ENCODE measurements around the gene LINGO1. TPM values are rescaled to one million over a fixed set of nuclear protein-coding genes. Genes with fewer than 3 reads are reported as not detected.

LINGO1 gene
- total RNA-seq, 1 donor from 2014 or later, result 4.5 TPM

- DNase-seq (ENCODE audit: low read depth) (no peak), FAIRE-seq (no peak)
- Histone ChIP-seq H4K20me1 (ENCODE audit: insufficient read depth, low read length) (no peaks in the 10 kb centered on the region), H2AFZ (ENCODE audit: low read depth, low read length) (no peak overlapping the region), H3K27ac (ENCODE audit: low read depth, low read length) (no peak overlapping the region), H3K9me3 (ENCODE audit: insufficient read depth, low read depth, low read length) (no peaks in the 10 kb centered on the region), H3K27me3 (ENCODE audit: insufficient read depth, low read length) (peaks cover 23% of the 10 kb centered on the region), H3K9ac (ENCODE audit: low read length) (no peak overlapping the region), H3K79me2 (ENCODE audit: insufficient read depth, low read length) (no peaks in the 10 kb centered on the region), H3K4me1 (ENCODE audit: insufficient read depth, low read length) (no peaks in the 10 kb centered on the region), H3K4me2 (ENCODE audit: low read length) (no peak overlapping the region), H3K4me3 (ENCODE audit: insufficient read depth, low read depth, low read length) (no peak overlapping the region), H3K36me3 (ENCODE audit: insufficient read depth, low read length) (no peaks in the 10 kb centered on the region)
- H3K4me3 Mint-ChIP-seq (ENCODE audit: unreplicated experiment), result peak overlapping the region; percentile 30
- H3K4me1 Mint-ChIP-seq (ENCODE audit: low read depth, unreplicated experiment), result peaks cover 5% of the 10 kb centered on the region
- H3K27ac Mint-ChIP-seq (ENCODE audit: unreplicated experiment), result no peak overlapping the region
- peaks cover 68% of the 10 kb centered on the region for H3K27me3 Mint-ChIP-seq (ENCODE audit: low read depth, unreplicated experiment)
- no peaks in the 10 kb centered on the region for H3K36me3 Mint-ChIP-seq (ENCODE audit: low read depth, unreplicated experiment)
- TF ChIP-seq EZH2 (IDR thresholded peaks at IDR 0.05; ENCODE audit: insufficient read depth, low read length), result no peak
- TF ChIP-seq, protein P1, sequence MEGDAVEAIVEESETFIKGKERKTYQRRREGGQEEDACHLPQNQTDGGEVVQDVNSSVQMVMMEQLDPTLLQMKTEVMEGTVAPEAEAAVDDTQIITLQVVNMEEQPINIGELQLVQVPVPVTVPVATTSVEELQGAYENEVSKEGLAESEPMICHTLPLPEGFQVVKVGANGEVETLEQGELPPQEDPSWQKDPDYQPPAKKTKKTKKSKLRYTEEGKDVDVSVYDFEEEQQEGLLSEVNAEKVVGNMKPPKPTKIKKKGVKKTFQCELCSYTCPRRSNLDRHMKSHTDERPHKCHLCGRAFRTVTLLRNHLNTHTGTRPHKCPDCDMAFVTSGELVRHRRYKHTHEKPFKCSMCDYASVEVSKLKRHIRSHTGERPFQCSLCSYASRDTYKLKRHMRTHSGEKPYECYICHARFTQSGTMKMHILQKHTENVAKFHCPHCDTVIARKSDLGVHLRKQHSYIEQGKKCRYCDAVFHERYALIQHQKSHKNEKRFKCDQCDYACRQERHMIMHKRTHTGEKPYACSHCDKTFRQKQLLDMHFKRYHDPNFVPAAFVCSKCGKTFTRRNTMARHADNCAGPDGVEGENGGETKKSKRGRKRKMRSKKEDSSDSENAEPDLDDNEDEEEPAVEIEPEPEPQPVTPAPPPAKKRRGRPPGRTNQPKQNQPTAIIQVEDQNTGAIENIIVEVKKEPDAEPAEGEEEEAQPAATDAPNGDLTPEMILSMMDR (IDR thresholded peaks at IDR 0.05; ENCODE audit: insufficient read depth, low read depth, low read length), result no peak
- H3K9me3 Mint-ChIP-seq (ENCODE audit: unreplicated experiment), result no peaks in the 10 kb centered on the region
These were observed 33.0 kb upstream of the LINGO1 start for GRCh38 chr15:77665530-77666295.

DNA sequence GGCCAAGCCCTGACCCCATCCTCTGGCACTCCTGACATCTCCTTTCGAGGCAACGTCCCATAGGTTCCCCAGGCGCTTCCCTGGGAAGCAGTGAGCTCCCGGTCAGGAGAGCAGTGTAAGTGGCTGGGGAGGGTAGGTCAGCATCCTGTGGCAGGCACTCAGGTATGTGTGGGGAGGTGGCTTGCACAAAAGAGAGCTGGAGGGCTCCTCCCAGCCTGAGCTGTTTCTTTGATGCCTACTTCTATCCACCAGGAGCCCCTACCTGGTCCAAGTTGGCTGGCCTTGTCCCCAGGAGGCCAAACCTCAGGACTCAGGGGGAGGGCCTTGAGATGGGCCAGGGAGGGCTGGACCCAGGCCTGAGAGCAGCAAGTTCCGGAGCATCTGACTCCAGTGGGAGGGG is 31.7 kb upstream of the LINGO1 start:
- no peaks in the 10 kb centered on the region for H4K20me1 ChIP-seq (ENCODE audit: insufficient read depth, low read length)
- H3K4me1 ChIP-seq (ENCODE audit: insufficient read depth, low read length), result no peaks in the 10 kb centered on the region
- H2AFZ ChIP-seq (ENCODE audit: low read depth, low read length), result no peak overlapping the region
- no peak overlapping the region for H3K4me3 ChIP-seq (ENCODE audit: insufficient read depth, low read depth, low read length)
- FAIRE-seq, result no peak
- H3K9me3 Mint-ChIP-seq (ENCODE audit: unreplicated experiment), result no peaks in the 10 kb centered on the region
- TF ChIP-seq EZH2 (IDR thresholded peaks at IDR 0.05; ENCODE audit: insufficient read depth, low read length), result no peak
- TF ChIP-seq, protein P1 (IDR thresholded peaks at IDR 0.05; ENCODE audit: insufficient read depth, low read depth, low read length), result no peak
- H3K4me1 Mint-ChIP-seq (ENCODE audit: low read depth, unreplicated experiment), result peaks cover 8% of the 10 kb centered on the region
- H3K4me2 ChIP-seq (ENCODE audit: low read length), result no peak overlapping the region
- DNase-seq (ENCODE audit: low read depth), result no peak
- no peaks in the 10 kb centered on the region for H3K36me3 ChIP-seq (ENCODE audit: insufficient read depth, low read length)
- H3K4me3 Mint-ChIP-seq (ENCODE audit: unreplicated experiment), result no peak overlapping the region
- no peak overlapping the region for H3K9ac ChIP-seq (ENCODE audit: low read length)
- peaks cover 18% of the 10 kb centered on the region for H3K27me3 ChIP-seq (ENCODE audit: insufficient read depth, low read length)
- H3K27ac ChIP-seq (ENCODE audit: low read depth, low read length), result no peak overlapping the region
- H3K9me3 ChIP-seq (ENCODE audit: insufficient read depth, low read depth, low read length), result no peaks in the 10 kb centered on the region
- H3K27me3 Mint-ChIP-seq (ENCODE audit: low read depth, unreplicated experiment), result peaks cover 70% of the 10 kb centered on the region
- H3K36me3 Mint-ChIP-seq (ENCODE audit: low read depth, unreplicated experiment), result no peaks in the 10 kb centered on the region
- no peak overlapping the region for H3K27ac Mint-ChIP-seq (ENCODE audit: unreplicated experiment)
- H3K79me2 ChIP-seq (ENCODE audit: insufficient read depth, low read length), result no peaks in the 10 kb centered on the region

- H3K27me3 ChIP-seq (ENCODE audit: insufficient read depth, low read length), result peaks cover 18% of the 10 kb centered on the region
- Mint-ChIP-seq H3K27me3 (ENCODE audit: low read depth, unreplicated experiment) (peaks cover 68% of the 10 kb centered on the region), H3K36me3 (ENCODE audit: low read depth, unreplicated experiment) (no peaks in the 10 kb centered on the region), H3K9me3 (ENCODE audit: unreplicated experiment) (no peaks in the 10 kb centered on the region), H3K4me1 (ENCODE audit: low read depth, unreplicated experiment) (peaks cover 8% of the 10 kb centered on the region), H3K27ac (ENCODE audit: unreplicated experiment) (no peak overlapping the region), H3K4me3 (ENCODE audit: unreplicated experiment) (no peak overlapping the region)
- H3K27ac ChIP-seq (ENCODE audit: low read depth, low read length), result no peak overlapping the region
- no peak overlapping the region for H2AFZ ChIP-seq (ENCODE audit: low read depth, low read length)
- H4K20me1 ChIP-seq (ENCODE audit: insufficient read depth, low read length), result no peaks in the 10 kb centered on the region
- FAIRE-seq (no peak), DNase-seq (ENCODE audit: low read depth) (no peak)
- no peaks in the 10 kb centered on the region for H3K36me3 ChIP-seq (ENCODE audit: insufficient read depth, low read length)
- H3K4me2 ChIP-seq (ENCODE audit: low read length), result no peak overlapping the region
- H3K4me1 ChIP-seq (ENCODE audit: insufficient read depth, low read length), result no peaks in the 10 kb centered on the region
- no peaks in the 10 kb centered on the region for H3K79me2 ChIP-seq (ENCODE audit: insufficient read depth, low read length)
- H3K9me3 ChIP-seq (ENCODE audit: insufficient read depth, low read depth, low read length), result no peaks in the 10 kb centered on the region
- no peak overlapping the region for H3K4me3 ChIP-seq (ENCODE audit: insufficient read depth, low read depth, low read length)
- H3K9ac ChIP-seq (ENCODE audit: low read length), result no peak overlapping the region
- TF ChIP-seq, protein P1 (IDR thresholded peaks at IDR 0.05; ENCODE audit: insufficient read depth, low read depth, low read length), result no peak
- TF ChIP-seq EZH2 (IDR thresholded peaks at IDR 0.05; ENCODE audit: insufficient read depth, low read length), result no peak
These were observed 30.5 kb upstream of the LINGO1 start for GRCh38 chr15:77663256-77663655.
